WTC11 (cell line): Measurements from ENCODE around the gene P2RX1. TPM values are rescaled to one million over a fixed set of nuclear protein-coding genes. Genes with fewer than 3 reads are reported as not detected.

Experiments
- ATAC-seq: fragments of 200-7000 bp; cut with Tn5 transposase; 2 replicates; pipeline ENCODE4 v1.10.0; 2021; ENCODE audit warnings: mild to moderate bottlenecking, moderate library complexity
- CTCF ChIA-PET: fragments of 300-600 bp; sonication (Branson Sonifier 250); formaldehyde crosslinking; loops from one replicate; lab custom pipeline; 2021; ENCODE audit warnings: antibody characterized with exemption; lab: Charles Lee
- POLR2A ChIA-PET: fragments of 350-600 bp; sonication (Branson Sonifier 250); formaldehyde crosslinking; loops from one replicate; lab custom pipeline; 2021; ENCODE audit warnings: antibody characterized with exemption; lab: Charles Lee
- DNase-seq: peaks from one replicate; pipeline ENCODE4 v3.0.0; 2021; ENCODE audit warnings: low spot score
- H3K27ac Mint-ChIP-seq: 2 replicates; pipeline ENCODE4 v1.8.0; 2021; ENCODE audit warnings: mixed read lengths
- H3K27me3 Mint-ChIP-seq: 2 replicates; pipeline ENCODE4 v1.8.0; 2021; ENCODE audit warnings: low read depth, mild to moderate bottlenecking, moderate library complexity, mixed read lengths
- H3K36me3 Mint-ChIP-seq: 2 replicates; pipeline ENCODE4 v1.8.0; 2021; ENCODE audit warnings: mixed read lengths
- H3K4me1 Mint-ChIP-seq: 2 replicates; pipeline ENCODE4 v1.8.0; 2022; ENCODE audit warnings: mixed read lengths
- H3K4me3 Mint-ChIP-seq: 2 replicates; pipeline ENCODE4 v1.8.0; 2021; ENCODE audit warnings: mild to moderate bottlenecking, moderate library complexity, mixed read lengths
- H3K9me3 Mint-ChIP-seq: 2 replicates; pipeline ENCODE4 v1.8.0; 2021; ENCODE audit warnings: mixed read lengths
- ATF2 ChIP-seq: sonication (generic); formaldehyde crosslinking; IDR thresholded peaks from 2 replicates; pipeline ENCODE4 v1.8.1; 2022; ENCODE audit warnings: low read depth, missing genetic modification reagents, borderline replicate concordance
- ATF6 ChIP-seq: sonication (generic); formaldehyde crosslinking; IDR thresholded peaks from 2 replicates; pipeline ENCODE4 v1.8.1; 2023; ENCODE audit warnings: mild to moderate bottlenecking, missing genetic modification reagents
- E2F1 ChIP-seq: sonication (generic); formaldehyde crosslinking; IDR thresholded peaks from 2 replicates; pipeline ENCODE4 v1.8.0; 2022; ENCODE audit warnings: mild to moderate bottlenecking, missing genetic modification reagents
- E2F4 ChIP-seq: sonication (generic); formaldehyde crosslinking; IDR thresholded peaks from 2 replicates; pipeline ENCODE4 v1.8.1; 2022; ENCODE audit warnings: low read depth, mild to moderate bottlenecking, moderate library complexity, missing genetic modification reagents, borderline replicate concordance
- FOXJ3 ChIP-seq: sonication (generic); formaldehyde crosslinking; IDR thresholded peaks from 2 replicates; pipeline ENCODE4 v1.9.0; 2021; ENCODE audit warnings: missing genetic modification reagents, mild to moderate bottlenecking, borderline replicate concordance
- NR1H2 ChIP-seq: sonication (generic); formaldehyde crosslinking; IDR thresholded peaks from 2 replicates; pipeline ENCODE4 v1.9.0; 2021; ENCODE audit warnings: mild to moderate bottlenecking, moderate library complexity, missing genetic modification reagents
- PRDM15 ChIP-seq: sonication (generic); formaldehyde crosslinking; IDR thresholded peaks from 2 replicates; pipeline ENCODE4 v1.8.0; 2022; ENCODE audit warnings: missing genetic modification reagents
- PREB ChIP-seq: sonication (generic); formaldehyde crosslinking; IDR thresholded peaks from 2 replicates; pipeline ENCODE4 v1.8.1; 2022; ENCODE audit warnings: mild to moderate bottlenecking, missing genetic modification reagents, moderate library complexity, borderline replicate concordance
- SMAD4 ChIP-seq: sonication (generic); formaldehyde crosslinking; IDR thresholded peaks from 2 replicates; pipeline ENCODE4 v1.8.0; 2022; ENCODE audit warnings: mild to moderate bottlenecking, missing genetic modification reagents
- SOX15 ChIP-seq: fragments of 250-450 bp; sonication (Bioruptor Pico); IDR thresholded peaks from 2 replicates; pipeline ENCODE4 v1.9.0; 2021; ENCODE audit warnings: mild to moderate bottlenecking
- USF1 ChIP-seq: sonication (generic); formaldehyde crosslinking; IDR thresholded peaks from 2 replicates; pipeline ENCODE4 v1.8.0; 2022; ENCODE audit warnings: mild to moderate bottlenecking, missing genetic modification reagents
- ZBTB21 ChIP-seq: sonication (generic); formaldehyde crosslinking; IDR thresholded peaks from 2 replicates; pipeline ENCODE4 v1.8.1; 2023; ENCODE audit warnings: mild to moderate bottlenecking, missing genetic modification reagents, borderline replicate concordance
- ZNF317 ChIP-seq: sonication (generic); formaldehyde crosslinking; IDR thresholded peaks from 2 replicates; pipeline ENCODE4 v1.8.1; 2023; ENCODE audit warnings: low read depth, mild to moderate bottlenecking, moderate library complexity, missing genetic modification reagents, borderline replicate concordance
- ZNF512 ChIP-seq: sonication (generic); formaldehyde crosslinking; IDR thresholded peaks from 2 replicates; pipeline ENCODE4 v1.8.1; 2022; ENCODE audit warnings: missing genetic modification reagents, borderline replicate concordance
- ZNF671 ChIP-seq: fragments of 250-450 bp; sonication (Bioruptor Pico); IDR thresholded peaks from 2 replicates; pipeline ENCODE4 v1.8.0; 2021; ENCODE audit warnings: mild to moderate bottlenecking
- total RNA-seq: library from RNA; stranded (reverse); gene quantifications from 3 replicates; pipeline ENCODE4 v1.2.3, GENCODE V29; 2021

The P2RX1 gene
- total RNA-seq, 1 experiment from 2014 or later, result 0.07 TPM

- TF ChIP-seq ZNF512 (CRISPR knock-in tag) (no peak), ZNF317 (CRISPR knock-in tag) (no peak), ZNF671 (CRISPR knock-in tag) (no peak), ATF2 (CRISPR knock-in tag) (no peak), PREB (CRISPR knock-in tag) (no peak), ATF6 (no peak), E2F4 (CRISPR knock-in tag) (no peak), SOX15 (CRISPR knock-in tag) (no peak), USF1 (CRISPR knock-in tag) (no peak), PRDM15 (CRISPR knock-in tag) (no peak)
Measured at GRCh38 chr17:3924512-3925350, 8.5 kb upstream of the P2RX1 start (continued).

GRCh38 chr17:3923466-3924190, 7.4 kb upstream of the P2RX1 start:
- POLR2A ChIA-PET, result no interaction called here
- Mint-ChIP-seq H3K4me3 (no peak overlapping the region), H3K36me3 (no peaks in the 10 kb centered on the region), H3K4me1 (peaks cover 5% of the 10 kb centered on the region; the same call in 1 of the 2 replicates), H3K27me3 (no peaks in the 10 kb centered on the region), H3K27ac (no peak overlapping the region)
- CTCF ChIA-PET, result interaction anchor here (1.1 to 1.3 kb wide), 2 partner anchors 10 to 11 kb away, joined by 4 to 9 read pairs; no protein-coding TSS in a partner anchor
- ATAC-seq, result no peak
- TF ChIP-seq E2F1 (CRISPR knock-in tag), result no peak
- no peak for TF ChIP-seq SMAD4
- TF ChIP-seq FOXJ3, result no peak
- no peak for TF ChIP-seq USF1 (CRISPR knock-in tag)
- TF ChIP-seq NR1H2 (CRISPR knock-in tag), result no peak
- TF ChIP-seq ZBTB21 (CRISPR knock-in tag), result no peak
- TF ChIP-seq, all 79 proteins: peak for 0
- no peak for DNase-seq
- H3K9me3 Mint-ChIP-seq, result no peaks in the 10 kb centered on the region
